Peyer's patch (tissue), 4 donors: ENCODE measurements around the gene PAFAH1B1.

Experiments
- CTCF ChIP-seq, 6 experiments: fragments of 450-650 bp in 4 of 6; fragments of 200-600 bp in 2 of 6; sonication (generic) in 1 of 6; IDR thresholded peaks; one replicate each; pipeline ENCODE4 v1.5.1; 2017 to 2019; ENCODE audit warnings: antibody characterized with exemption in 6 of 6, mild to moderate bottlenecking in 3 of 6, moderate library complexity in 1 of 6
- POLR2A ChIP-seq, 2 donors: fragments of 450-650 bp; IDR thresholded peaks; one replicate each; pipeline ENCODE4 v1.5.1; 2017; ENCODE audit warnings: antibody characterized with exemption in 2 of 2, mild to moderate bottlenecking in 2 of 2, moderate library complexity in 2 of 2

- TF ChIP-seq CTCF (IDR thresholded peaks at IDR 0.05) (no peak), POLR2A (IDR thresholded peaks at IDR 0.05) (no peak)
These were observed 138.4 kb downstream of the PAFAH1B1 start for GRCh38 chr17:2731807-2732206.
